Right hindlimb (tissue), 1 donor: ENCODE data around the gene RAB40A.
"Not testable (repeated sequence)": the region's sequence is repeated elsewhere in the genome, so short reads cannot be mapped to it uniquely, and the experiment has no call there.

Source experiments
- DNase-seq: peaks from one replicate; pipeline ENCODE4 v3.0.0-alpha.2; 2018

Gene RAB40A

DNA sequence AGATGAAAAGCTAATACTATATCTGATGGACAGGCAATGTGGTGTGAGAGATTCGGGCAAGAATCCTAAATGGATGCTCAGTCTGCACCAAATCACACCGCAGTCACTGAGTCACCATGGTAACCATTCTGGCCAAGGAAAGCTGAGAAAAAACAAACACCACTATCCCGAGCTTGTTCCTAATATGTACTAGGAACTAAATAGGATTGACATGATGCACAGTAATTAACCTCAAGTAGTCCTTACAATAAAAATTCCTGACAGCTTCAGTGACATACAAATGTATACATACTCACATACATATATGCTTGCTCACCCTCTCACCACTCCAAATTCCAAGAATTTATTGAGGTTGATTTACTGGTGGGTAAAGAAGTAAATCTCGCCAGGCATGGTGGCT lies 1.1 kb upstream of the RAB40A start:
- no peak for DNase-seq

GRCh38 chrX:103518571-103518970 lies 718 bp downstream of the RAB40A start:
- DNase-seq = no peak

- DNase-seq = no peak
Observed at GRCh38 chrX:103517246-103517645, 2.0 kb downstream of the RAB40A start.

- no peak for DNase-seq
Observed at GRCh38 chrX:103513476-103514108, 5.7 kb downstream of the RAB40A start.

DNA sequence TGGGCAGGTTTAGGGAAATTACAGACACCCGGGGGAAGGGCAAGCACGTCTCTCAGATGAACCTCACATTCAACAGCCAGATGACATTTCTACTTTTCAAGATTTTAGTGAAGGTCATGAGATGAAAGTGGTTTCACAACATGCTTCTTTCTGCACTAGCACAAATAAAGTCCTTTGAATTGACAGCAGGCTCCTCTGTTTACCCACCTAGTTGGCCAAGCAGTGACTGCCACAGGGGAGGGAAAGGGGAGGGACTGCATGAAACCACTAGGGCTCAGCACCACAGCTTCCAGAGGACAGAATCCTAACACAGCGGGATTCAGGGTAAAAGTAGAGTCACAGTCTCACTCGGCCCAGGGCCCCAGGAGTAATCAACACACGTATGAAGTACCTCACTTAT lies 6.2 kb downstream of the RAB40A start:
- no peak for DNase-seq

DNA sequence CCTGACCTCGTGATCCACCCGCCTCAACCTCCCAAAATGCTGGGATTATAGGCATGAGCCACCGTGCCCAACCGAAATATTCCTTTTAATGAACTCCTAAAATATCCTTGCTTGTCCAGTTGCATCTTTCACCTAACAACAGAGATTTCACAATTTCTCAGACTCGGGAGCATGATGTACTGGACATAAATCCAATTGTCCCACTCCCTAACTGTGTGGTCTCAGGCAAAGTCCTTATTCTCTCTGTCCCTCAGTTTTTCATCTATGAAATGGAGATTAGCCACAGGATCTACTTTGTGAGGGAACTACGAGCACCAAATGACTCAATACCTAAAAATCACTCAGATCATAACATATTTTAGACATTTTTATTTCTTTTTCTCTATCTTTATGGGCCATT lies 9.3 kb downstream of the RAB40A start:
- DNase-seq = no peak

GRCh38 chrX:103503853-103504207 lies 15.5 kb downstream of the RAB40A start:
- no peak for DNase-seq

DNA sequence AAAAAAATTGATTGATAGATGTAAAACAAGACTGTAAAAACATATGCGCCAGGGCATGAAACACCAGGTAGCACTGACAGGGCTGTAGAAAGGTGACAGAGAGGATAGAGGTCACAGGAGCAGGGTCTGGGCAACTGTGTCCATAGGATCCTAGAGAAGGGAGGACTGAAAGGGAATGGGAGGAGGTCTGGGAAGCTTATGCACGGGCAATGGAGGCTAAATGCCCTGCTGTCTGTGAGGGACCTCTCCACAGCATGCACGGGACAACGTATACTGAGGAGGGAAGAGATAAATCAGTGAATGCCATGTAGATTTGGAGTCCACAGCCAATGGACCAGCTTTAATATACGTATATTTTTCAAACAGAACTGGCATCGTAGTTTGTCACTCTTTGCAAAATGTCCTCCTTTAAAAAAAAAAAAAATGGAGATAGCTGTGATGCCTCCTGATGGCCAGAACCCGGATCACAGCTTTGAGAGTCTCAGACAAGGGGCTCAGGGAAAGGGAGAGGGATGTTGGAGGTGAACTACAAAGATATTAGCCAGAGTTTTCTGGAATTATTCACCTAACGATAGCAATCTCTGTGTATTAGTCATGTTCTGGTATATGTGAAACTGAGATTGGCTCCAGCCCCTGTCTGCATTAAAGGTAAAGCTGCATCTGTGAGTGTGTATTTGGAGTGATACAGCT lies 16.0 kb downstream of the RAB40A start:
- DNase-seq = no peak

- DNase-seq = no peak
Observed at GRCh38 chrX:103498786-103499185, 20.5 kb downstream of the RAB40A start.

DNA sequence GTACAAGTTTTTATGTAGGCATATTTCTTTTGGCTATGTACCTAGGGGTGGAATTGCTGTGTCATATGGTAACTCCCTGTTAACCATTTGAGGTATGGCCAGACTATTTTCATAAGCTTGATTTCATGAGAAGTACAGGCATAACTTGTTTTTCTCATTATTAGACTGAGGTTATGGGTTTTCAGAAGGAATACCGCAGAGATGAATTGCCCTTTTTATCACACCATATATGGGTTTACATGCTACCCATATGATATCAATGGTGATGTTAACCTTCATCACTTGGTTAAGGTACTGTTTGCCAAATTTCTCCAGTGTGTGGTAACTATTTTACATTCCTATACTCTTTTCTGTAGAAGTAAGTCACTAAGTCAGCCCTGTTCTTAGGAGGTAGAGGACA lies 23.5 kb downstream of the RAB40A start:
- no peak for DNase-seq

DNA sequence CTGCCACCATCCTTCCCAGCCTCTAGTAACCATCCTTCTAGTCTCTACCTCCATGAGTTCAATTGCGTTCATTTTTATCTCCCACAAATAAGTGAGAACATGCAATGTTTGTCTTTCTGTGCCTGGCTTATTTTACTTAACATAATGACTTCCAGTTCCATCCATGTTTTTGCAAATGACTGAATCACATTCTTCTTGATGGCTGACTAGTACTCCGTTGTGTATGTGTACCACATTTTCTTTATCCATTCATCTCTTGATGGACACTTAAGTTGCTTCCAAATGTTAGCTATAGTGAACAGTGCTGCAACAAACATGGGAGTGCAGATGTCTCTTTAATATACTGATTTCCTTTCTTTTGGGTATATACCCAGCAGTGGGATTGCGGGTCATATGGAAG lies 25.7 kb downstream of the RAB40A start:
- DNase-seq = not testable (repeated sequence)

DNA sequence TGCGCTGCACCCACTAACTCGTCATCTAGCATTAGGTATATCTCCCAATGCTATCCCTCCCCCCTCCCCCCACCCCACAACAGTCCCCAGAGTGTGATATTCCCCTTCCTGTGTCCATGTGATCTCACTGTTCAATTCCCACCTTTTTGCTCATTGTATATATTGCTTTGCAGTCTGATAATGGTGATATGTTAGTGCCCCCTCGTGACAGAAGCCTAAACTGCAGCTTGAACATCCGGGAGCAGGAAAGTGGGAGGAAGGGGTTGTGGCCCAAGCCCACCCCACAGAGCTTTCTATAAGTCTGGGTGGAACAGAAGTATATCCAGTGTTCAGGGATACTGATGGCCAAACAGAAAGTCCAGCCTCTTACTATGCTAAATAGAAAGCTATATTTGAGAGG lies 29.6 kb downstream of the RAB40A start:
- DNase-seq = peak; percentile 31

DNA sequence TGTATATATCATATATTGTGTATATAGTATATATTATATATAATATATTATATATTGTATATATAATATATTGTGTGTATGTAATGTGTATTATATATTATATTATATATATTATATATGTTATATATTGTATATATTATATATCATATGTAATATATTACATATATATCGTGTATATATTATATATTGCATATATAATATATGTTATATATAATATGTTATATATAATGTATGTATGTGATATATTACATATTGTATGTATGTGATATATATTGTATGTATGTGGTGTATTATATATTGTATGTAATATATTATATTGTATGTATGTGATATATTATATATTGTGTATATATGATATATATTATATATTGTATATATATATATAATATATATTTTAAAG lies 30.5 kb downstream of the RAB40A start:
- DNase-seq = no peak

DNA sequence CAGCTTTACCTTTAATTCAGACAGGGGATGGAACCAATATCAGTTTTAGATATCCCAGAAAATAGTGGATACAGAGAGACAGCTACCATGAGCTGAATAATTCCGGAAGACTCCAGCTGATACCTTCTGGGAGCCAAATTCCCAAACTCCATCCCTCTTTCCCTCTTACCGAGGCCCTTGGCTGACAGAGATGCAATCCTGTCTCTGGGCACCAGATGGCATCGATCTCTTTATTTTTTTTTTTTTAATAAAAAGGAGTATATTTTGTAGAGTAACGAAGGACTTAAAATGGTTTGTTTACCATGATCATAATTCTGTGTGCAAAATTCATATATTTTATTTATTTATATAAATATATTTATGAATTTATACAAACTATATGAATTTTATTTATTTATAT lies 31.0 kb downstream of the RAB40A start:
- no peak for DNase-seq

- no peak for DNase-seq
Observed at GRCh38 chrX:103483720-103484119, 35.6 kb downstream of the RAB40A start.

GRCh38 chrX:103480526-103480925 lies 38.8 kb downstream of the RAB40A start:
- DNase-seq = no peak

GRCh38 chrX:103477496-103477895 lies 41.8 kb downstream of the RAB40A start:
- no peak for DNase-seq

GRCh38 chrX:103475381-103475780 lies 43.9 kb downstream of the RAB40A start:
- no peak for DNase-seq

DNA sequence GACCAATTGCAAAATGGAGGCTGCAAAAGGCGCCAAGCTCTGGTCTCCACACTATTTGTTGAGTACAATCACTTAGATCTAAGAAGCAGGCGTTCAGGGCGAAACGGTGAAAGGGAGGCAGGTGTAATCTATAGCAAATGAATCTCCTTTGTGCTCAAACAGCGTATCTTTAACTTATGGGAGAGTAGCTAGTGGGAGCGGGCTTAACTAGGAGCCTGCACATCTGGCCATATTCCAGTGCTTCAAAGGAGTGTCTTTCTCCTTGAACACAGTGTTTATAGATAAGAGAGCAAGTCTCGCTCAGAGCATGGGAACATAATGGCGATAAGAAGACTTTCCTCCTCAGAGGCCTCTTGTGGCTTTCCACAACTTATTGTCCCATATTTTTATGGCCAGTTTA lies 49.3 kb downstream of the RAB40A start:
- not testable (repeated sequence) for DNase-seq

GRCh38 chrX:103467887-103468286 lies 51.4 kb downstream of the RAB40A start:
- no peak for DNase-seq

- no peak for DNase-seq
Observed at GRCh38 chrX:103467156-103467555, 52.1 kb downstream of the RAB40A start.

GRCh38 chrX:103464774-103465117 lies 54.5 kb downstream of the RAB40A start:
- peak; percentile 68 for DNase-seq

DNA sequence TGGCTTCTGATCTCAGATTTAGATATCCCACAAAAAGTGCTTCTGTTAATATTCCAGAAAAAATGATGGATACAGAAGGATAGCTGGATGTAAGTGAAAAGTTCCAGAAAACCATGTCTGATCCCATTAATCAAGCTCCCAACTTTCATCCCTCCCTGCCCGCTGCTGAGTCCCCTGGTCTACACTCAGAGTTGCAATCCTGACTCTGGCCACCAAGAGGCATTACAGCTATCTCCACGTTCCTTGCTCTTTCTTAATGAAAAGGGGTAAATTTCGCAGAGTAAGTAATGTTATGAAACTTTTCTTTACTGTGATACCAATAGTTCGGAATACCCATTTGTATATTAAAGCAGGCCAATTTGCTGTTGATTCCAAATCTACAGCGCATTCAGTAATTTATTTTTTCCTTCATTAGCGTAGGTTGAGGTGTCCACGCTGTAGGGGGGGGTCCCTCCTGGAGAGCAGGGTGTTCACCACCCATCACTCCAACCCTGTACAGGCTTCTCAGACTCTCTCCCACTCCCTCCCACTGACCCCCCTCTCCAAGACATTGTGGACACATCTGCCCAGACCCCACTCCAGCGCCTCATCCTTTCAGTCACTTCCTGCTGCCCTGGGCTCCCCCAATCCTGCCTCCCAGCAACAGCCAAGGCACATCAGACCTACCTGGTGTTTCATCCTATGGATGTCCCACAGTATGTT lies 55.1 kb downstream of the RAB40A start:
- no peak for DNase-seq

DNA sequence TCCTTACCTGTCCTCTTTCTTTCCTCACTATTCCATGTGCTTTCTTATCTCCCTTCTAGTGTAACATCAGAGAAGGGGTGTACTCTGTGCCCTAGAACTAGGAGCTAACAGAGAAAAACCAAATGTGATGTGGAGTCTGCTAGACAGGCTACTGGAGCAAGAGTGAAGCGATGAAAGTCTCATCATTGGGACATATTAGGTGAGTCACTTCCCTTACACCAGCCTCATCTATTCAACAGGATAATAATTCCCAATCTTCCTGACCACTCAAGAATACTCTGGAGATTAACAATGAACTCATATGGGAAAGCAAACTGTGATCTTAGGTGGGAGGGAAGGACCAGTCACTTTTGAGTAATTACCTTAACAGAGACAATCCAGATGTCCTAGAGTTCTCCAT lies 58.1 kb downstream of the RAB40A start:
- no peak for DNase-seq
